Stimulated activated CD8-positive, alpha-beta memory T cell treated with anti-CD3 and anti-CD28 coated beads, Interleukin-4, amount 100 ng/mL, for 24 hours (primary cell): ENCODE measurements around the gene DNAJB6.

Source experiments
- DNase-seq: peaks from one replicate; pipeline ENCODE4 v3.0.0-alpha.2; 2020; ENCODE audit warnings: low read depth

Gene DNAJB6

GRCh38 chr7:157336383-157337315 lies at the start of gene DNAJB6:
Gene DNAJB6, plus strand, starts transcription at chr7:157337004. Its CDS starts 21,569 bp downstream, at chr7:157358573.
- DNase-seq: peak; percentile 93

DNA sequence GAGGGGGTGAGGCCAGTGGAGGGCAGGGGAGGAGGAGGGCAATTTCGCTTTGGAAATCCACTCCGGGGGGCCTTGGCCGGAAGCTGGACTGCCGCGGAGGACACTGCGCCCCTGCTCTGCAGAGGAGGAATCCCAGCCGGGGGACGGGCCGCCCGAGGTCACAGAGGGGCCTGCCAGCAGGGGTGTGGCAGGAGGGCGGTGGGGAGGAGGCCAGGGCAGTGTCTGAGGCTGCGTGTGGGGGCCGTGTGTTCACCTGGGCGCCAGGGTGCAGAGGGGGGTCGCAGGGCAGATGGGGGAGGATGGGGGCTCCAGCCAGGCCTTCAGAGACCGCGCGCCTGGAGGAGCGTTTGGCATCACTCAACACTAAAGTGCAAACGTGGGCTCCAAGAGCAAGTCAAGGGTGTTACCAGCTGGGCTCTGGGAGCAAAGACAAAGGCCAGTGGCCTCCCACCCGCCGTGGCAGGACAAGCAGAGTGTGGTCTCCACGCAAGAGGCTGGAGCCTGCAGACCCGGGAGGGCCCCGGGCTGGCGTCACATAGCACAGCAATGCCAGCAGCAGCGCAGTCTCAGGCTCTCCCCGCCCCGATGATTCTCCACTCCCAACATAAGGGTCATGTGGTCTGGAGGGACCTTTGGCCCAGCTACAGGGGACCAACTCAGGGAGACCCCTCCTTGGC lies 45.3 kb upstream of the DNAJB6 start:
- DNase-seq: no peak

- DNase-seq: no peak
Measured at GRCh38 chr7:157292258-157292657, 44.5 kb upstream of the DNAJB6 start.

DNA sequence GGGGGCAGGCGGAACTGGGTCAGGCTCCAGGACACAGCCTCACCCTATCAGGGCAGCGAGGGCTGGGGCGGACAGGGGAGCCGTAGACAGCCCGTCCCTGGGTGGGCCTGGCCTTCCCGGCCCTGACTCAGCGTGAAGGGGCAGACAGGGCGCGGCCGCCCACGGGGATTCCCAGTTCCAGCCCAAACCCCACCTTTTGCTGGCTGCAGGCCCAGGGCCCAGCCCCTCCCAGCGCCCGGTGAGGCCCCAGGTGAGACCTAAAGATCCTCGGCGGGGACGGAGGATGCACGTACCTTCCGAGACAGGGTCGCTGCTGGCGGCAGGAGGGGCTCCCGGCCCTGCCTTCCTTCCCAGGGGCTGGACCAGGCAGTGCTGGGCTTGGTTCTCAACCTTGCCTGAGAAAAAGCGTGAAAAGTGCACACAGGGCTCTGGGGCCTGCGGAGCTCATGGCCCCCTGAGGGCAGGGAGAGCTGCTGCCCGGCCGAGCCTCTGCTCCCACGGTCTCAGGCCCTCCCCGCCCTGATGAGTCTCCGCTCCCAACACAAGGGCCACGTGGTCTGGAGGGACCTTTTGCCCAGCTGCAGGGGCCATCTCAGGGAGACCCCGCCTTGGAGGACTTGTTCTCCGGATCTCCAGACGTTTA lies 43.9 kb upstream of the DNAJB6 start:
- DNase-seq: no peak

DNA sequence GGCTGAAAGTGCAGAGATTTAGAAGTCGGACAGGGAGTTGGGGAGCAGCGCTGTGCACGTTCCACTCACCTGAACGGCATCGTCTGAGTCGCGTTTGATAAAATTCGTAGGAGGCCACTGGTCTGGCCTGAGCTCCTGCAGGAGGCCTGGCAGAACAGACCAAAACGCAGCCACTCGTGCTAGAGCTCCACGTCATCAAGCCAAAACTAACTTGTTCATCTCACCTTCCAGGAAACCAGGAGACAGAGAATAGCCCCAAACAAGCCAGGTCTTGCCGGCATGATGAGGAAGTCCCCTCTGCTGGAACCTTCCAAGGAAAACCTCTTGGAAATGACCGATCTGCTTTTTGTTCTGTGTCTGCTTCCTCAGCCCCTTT lies 43.4 kb upstream of the DNAJB6 start:
- DNase-seq: no peak

DNA sequence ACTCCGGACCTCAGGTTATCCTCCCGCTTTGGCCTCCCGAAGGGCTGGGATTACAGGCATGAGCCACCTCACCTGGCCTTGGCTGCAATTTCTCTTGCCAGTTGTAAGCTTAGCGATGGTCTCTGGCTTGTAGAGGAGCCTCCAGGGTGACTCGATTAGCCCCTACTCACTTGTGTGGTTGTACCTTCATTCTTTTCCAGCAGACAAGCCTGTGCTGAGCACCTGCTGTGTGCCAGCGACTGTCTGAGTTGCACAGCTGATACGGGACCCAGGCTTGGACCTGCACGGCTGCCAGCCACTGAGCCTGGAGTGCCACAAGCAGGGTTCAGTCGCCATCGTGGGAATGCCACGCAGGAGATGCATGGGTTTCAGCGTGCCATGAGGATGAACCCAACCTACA lies 42.0 kb upstream of the DNAJB6 start:
- no peak for DNase-seq

- DNase-seq: no peak
Measured at GRCh38 chr7:157295338-157295737, 41.5 kb upstream of the DNAJB6 start.

- DNase-seq: no peak
Measured at GRCh38 chr7:157297185-157297584, 39.6 kb upstream of the DNAJB6 start.

GRCh38 chr7:157299317-157299612 lies 37.5 kb upstream of the DNAJB6 start:
- DNase-seq: no peak

DNA sequence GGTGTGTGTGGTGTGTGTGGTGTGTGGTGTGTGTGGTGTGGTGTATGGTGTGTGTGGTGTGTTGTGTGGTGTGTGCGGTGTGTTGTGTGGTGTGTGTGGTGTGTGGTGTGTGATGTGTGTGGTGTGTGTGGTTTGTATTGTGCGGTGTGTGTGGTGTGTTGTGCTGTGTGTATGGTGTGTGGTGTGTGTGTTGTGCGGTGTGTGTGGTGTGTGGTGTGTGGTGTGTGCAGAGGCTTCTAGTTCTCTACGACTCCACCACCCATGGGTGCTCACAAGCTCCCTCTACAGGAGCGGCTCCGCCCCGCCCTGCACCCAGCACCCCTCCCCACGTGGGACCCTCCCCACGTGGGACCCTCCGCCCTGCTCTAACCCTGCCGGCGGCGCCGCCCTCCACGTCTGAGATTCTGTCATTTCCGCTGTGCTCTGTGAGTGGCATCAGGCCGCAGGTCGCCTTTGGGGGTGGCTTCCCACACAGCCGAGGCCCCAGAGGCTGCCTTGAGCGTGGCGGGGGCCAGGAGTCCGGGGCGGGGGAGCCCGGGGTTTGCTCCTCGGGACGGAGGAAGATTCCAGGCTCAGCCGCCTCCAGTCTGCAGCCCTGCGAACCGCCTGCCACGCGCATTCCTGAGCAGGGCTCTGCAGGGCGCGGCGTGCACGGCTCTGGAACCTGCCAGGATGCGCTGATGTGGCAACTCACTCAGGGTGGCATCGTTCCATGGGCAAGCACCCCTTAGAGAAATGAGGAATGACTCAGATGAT lies 37.0 kb upstream of the DNAJB6 start:
- DNase-seq: no peak

GRCh38 chr7:157300369-157300825 lies 36.4 kb upstream of the DNAJB6 start:
- DNase-seq: no peak

DNA sequence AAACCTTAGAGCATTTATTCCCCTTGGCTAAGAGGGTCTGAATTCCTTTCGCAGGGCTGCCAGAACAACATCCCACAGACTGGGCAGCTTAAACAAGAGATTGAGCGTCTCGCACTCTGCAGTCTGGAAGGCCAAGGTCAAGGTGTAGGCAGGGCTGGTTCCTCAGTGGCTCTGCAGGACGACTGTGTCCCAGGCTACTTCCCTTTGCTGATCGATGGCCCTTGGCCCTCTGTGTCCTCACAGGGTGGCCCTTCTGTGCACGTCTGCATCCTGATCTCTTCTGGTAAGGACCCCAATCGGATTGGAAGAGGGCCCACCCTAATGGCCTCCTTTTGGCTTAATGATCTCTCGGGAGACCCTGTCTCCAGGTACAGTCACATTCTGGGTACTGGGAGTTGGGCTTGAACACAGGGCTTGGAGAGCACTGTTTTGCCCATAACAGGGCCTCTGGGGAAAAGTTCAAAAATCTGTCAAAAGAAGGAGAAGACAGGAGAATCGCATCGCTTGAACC lies 35.1 kb upstream of the DNAJB6 start:
- no peak for DNase-seq

DNA sequence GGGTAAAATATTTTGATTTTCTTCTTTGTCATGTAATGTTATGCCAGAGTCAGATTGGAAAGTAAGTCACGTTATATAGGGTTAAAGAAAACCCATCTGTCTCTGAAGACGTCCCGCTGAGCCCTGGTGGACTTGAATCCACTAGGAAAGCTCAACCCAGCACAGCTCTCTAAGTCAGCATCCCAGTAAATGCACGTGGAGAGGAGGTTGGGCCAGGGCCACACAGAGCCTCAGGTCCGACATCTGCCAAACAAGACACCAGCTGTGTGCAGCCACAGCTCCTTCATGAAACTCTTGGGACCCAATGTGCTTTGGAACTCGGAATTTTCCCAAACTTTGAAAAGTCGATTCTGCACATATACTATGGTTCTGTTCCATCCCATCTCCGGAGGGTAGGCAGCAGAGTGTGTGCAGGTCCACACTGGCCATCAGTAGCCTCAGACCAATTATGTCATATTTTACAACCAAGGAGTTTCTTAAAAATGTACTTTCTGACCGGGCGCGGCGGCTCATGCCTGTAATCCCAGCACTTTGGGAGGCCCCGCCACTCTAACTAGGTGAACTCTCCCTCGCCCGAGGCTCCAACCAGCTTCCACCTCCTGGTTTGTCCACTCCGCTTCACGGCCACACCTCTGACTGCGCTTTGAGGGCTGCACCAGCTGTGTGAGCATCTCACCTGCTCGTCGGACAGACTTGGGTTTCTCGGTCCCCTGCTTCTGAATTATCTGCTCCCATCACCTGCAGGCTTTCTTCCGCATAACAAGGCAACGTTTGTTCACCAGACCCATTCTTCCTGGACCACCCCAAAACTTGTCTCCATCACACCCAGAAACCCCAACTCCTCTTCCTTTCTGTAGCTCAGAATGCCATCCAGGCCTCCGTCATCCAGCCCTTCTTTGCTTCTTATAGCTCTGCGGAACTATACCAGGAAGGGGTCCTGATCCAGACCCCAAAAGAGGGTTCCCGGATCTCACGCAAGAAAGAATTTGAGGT lies 29.7 kb upstream of the DNAJB6 start:
- DNase-seq: no peak

DNA sequence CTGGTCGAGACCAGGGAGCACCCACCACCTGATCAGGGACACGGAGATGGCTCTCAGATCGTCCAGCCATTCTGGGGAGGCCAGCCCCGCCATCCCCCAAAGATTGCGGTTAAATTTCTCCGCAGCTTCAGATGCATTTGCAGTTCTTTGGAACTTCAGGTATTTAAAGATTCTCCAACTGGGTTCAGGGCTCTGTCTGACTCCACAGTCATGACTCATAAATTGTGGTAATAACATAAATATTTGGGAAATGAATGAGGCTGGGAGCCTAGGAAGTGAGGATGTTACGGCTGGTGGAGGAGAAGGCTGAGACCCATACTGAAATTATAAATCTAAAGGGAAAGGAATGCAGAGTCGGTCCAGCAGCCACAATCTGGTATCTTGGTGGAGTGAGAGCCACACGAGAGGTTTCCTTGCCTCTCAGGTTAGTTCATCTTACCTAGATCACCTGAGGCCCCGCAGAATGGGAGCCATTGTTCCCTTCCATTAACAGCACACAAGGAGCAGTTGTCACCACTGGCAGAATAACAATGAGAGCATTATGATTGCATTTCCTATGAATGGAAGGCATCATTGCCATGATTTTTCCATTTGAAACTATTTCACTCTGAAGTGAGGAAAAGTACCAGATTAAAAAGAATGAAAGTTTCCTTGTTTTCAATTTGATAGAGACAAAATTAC lies 26.7 kb upstream of the DNAJB6 start:
- no peak for DNase-seq

GRCh38 chr7:157310676-157311185 lies 26.1 kb upstream of the DNAJB6 start:
- DNase-seq: no peak

GRCh38 chr7:157312941-157313340 lies 23.9 kb upstream of the DNAJB6 start:
- no peak for DNase-seq

GRCh38 chr7:157313645-157314044 lies 23.2 kb upstream of the DNAJB6 start:
- no peak for DNase-seq

- DNase-seq: no peak
Measured at GRCh38 chr7:157318015-157318706, 18.6 kb upstream of the DNAJB6 start.

DNA sequence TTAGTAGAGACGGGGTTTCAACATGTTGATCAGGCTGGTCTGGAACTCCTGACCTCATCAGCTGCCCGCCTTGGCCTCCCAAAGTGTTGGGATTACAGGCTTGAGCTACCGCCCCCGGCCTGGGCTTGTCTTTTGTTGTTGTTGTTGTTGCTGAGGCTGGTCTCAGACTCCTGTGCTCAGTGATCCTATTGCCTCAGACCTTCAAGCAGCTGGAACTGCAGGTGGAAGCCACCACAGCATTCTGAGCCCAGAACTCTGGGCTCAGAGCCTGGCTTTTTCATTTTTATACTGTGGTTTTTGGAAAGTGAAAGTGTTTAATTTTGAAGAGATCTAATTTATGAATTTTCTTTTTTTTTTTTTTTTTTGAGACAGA lies 16.2 kb upstream of the DNAJB6 start:
- no peak for DNase-seq
